GM10248 (cell line): ENCODE data around the gene ITPR1.
"Not testable (repeated sequence)": the region's sequence is repeated elsewhere in the genome, so short reads cannot be mapped to it uniquely, and the experiment has no call there.

ENCODE experiments used
- CTCF ChIA-PET: fragments of 300-600 bp; sonication (Branson Sonifier 250); formaldehyde crosslinking; extraction: SDS; loops from one replicate; lab custom pipeline; 2021; ENCODE audit warnings: antibody characterized with exemption; lab: Yijun Ruan, JAX
- POLR2A ChIA-PET: fragments of 350-650 bp; sonication (Branson Sonifier 250); formaldehyde crosslinking; extraction: SDS; loops from one replicate; lab custom pipeline; 2020; ENCODE audit warnings: antibody characterized with exemption; lab: Yijun Ruan, JAX
- DNase-seq: peaks from one replicate; pipeline ENCODE4 v3.0.0; 2012; ENCODE audit errors: extremely low spot score
- TF ChIP-seq, protein P1 (sequence below): IDR thresholded peaks from 2 replicates; pipeline ENCODE4 v1.5.1; 2012; ENCODE audit warnings: mild to moderate bottlenecking, low read depth; ENCODE audit errors: extremely low read depth, missing control alignments, control extremely low read depth

The ITPR1 gene

DNA sequence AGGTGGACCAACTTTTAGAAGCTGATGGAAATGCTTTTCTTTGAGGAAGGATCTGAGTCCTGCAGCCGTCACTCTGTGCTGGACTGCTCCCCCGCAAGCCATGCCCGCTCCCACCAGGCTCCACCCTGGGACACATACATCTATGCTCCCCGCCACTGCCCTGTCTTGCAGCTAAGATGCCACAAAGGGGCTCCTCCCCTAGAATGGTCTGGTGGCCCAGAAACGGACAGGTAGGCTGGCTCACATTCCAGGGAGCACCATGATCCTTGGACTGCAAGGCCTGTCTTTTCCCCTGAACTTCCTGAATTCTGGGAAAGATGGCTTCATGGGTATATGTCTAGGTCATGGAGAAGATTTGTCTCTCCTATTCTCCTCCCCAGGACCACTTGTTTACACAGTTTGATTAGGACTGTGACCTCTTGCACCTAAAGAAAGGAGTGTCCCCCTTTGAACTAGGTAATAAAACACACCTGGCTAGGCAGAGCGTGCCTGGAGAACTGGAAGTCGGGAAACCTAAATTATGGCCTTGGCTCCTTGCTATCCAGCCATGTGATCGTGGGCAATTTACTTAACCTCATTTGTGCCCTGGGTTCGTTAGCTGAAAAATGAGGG is 265.2 kb downstream of the ITPR1 start:
- ChIA-PET POLR2A (no interaction called here), CTCF (interaction anchor here (1.0 to 1.9 kb wide), 4 partner anchors 10 to 218 kb away, joined by 4 to 5 read pairs (median 4); no protein-coding TSS in a partner anchor)
- TF ChIP-seq, protein P1, sequence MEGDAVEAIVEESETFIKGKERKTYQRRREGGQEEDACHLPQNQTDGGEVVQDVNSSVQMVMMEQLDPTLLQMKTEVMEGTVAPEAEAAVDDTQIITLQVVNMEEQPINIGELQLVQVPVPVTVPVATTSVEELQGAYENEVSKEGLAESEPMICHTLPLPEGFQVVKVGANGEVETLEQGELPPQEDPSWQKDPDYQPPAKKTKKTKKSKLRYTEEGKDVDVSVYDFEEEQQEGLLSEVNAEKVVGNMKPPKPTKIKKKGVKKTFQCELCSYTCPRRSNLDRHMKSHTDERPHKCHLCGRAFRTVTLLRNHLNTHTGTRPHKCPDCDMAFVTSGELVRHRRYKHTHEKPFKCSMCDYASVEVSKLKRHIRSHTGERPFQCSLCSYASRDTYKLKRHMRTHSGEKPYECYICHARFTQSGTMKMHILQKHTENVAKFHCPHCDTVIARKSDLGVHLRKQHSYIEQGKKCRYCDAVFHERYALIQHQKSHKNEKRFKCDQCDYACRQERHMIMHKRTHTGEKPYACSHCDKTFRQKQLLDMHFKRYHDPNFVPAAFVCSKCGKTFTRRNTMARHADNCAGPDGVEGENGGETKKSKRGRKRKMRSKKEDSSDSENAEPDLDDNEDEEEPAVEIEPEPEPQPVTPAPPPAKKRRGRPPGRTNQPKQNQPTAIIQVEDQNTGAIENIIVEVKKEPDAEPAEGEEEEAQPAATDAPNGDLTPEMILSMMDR, result no peak
- DNase-seq, result no peak

DNA sequence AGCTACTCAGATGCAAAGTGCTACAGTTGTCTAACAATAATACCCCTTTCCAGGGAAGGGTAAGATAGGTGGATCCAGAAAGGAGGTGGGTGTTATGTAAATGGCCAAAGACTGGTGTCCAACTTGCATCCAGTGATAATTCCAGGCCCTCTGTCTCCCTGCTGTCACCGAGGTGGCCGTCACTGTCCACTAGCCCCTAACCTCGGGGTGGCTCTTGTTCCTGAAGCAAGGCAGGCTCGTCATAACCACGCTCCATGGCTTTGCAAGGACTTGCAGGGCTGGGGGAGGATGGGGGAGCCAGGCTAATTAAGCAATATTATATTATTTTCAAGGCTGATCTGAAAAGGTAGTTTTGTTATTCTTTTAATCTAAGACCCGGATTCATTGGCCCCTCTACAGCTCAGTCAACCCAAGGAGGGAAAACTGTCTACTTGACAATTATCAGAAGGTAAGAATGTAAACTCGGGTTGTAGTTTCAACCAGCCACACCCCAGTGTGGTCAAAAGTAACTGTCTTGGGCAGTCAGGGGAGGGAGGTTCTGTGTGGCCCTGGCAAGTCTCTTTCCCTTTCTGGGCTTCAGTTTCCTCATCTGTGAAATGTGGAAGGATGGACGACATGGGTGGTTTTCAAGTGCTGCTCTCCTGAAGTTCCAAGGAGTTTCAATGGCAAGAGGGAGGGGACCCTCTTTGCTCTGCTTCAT is 266.0 kb downstream of the ITPR1 start:
- DNase-seq, result no peak
- ChIA-PET CTCF (interaction anchor here (1.0 to 1.9 kb wide), 4 partner anchors 10 to 218 kb away, joined by 4 to 5 read pairs (median 4); no protein-coding TSS in a partner anchor), POLR2A (interaction anchor here (0.6 to 1.0 kb wide), 2 partner anchors 9 to 253 kb away, joined by 3 to 5 read pairs; no protein-coding TSS in a partner anchor)
- TF ChIP-seq, protein P1, result no peak

DNA sequence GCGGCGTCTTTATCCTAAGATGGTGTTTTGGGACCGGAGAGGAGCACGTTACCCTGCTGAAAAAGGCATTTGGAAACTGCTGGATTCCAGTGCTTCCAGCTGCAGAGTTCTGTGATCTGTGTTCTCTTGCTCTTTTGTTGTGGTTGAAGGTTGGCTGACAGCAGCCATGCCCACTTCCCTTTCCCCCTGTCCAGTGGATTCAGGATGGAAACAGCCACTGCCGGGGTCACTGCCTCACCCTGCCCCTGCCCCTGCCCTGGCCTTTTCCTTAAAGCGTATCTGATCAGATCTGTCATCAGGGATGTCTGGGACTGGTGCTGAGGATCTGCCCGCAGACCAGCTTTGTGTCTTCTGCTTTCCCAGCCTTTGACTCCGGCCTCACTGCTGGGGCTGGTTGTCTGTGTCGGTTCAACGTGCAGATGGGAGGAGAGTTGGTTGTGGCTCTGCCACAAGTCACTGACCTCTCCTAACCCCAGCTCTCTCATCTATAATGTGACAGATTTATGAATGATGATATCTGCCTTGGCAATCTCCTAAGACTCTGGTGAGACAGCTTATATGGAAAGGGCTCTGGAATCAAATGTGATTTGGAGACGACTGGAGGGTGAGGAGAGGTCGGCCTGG is 266.7 kb downstream of the ITPR1 start:
- TF ChIP-seq, protein P1, result no peak
- ChIA-PET POLR2A (interaction anchor here (0.6 to 1.0 kb wide), 2 partner anchors 9 to 253 kb away, joined by 3 to 5 read pairs; no protein-coding TSS in a partner anchor), CTCF (interaction anchor here (1.2 to 1.9 kb wide), 3 partner anchors 12 to 48 kb away, joined by 3 to 5 read pairs (median 3); no protein-coding TSS in a partner anchor)
- no peak for DNase-seq

DNA sequence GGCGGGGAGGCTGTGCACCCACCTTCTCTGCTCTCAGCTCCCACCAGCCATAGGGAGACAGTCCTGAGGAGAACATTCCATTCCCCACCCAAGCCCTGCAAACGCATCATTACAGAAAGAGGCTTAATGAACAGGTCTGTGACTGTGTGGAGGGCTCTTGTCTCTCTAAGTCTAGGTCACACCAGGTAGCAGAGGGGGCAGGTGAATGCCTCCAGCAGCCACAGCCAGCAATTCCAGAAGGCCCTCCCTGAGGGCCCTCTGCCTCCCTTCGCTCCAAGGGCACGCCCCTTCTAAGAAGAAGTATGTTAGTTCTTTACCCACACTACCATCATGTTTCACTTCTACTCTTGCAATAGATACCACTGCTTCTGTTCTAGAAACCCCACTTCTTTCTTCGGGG is 268.6 kb downstream of the ITPR1 start:
- ChIA-PET POLR2A (interaction anchor here (0.6 kb wide), 1 partner anchor 269 kb away, joined by 5 read pairs; the partner anchor contains the start of gene ITPR1), CTCF (interaction anchor here (0.9 to 1.5 kb wide), 4 partner anchors 11 to 51 kb away, joined by 3 to 4 read pairs (median 3); no protein-coding TSS in a partner anchor)
- TF ChIP-seq, protein P1, result no peak
- no peak for DNase-seq

DNA sequence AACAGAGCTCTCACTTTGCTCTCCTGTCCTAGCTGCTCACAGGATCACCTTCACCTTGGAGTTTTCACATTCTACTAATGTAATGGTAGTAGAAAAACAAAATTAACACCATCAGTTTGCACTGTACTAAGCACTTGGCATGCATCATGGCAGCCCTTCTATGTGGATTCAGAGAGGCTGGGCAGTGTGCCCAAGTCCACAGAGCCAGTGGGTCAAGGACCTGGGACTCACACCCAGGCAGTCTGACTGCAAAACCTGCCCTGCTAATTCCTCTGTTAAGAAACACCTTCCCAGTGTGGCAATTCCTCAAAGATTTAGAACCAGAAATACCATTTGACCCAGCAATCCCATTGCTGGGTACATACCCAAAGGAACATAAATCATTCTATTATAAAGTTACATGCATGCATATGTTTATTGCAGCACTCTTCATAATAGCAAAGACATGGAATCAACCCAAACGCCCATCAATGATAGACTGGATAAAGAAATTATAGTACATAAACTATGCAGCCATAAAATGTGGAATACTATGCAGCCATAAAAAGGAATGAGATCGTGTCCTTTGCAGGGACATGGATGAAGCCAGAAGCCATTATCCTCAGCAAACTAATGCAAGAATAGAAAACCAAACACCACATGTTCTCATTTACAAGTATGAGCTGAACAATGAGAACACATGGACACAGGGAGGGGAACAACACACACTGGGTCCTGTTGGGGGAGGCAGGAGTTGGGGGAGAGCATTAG is 269.5 kb downstream of the ITPR1 start:
- CTCF ChIA-PET, result interaction anchor here (0.9 to 3.0 kb wide), 6 partner anchors 12 to 72 kb away, joined by 3 to 13 read pairs (median 3); no protein-coding TSS in a partner anchor
- DNase-seq, POLR2A ChIA-PET: not testable (repeated sequence)

DNA sequence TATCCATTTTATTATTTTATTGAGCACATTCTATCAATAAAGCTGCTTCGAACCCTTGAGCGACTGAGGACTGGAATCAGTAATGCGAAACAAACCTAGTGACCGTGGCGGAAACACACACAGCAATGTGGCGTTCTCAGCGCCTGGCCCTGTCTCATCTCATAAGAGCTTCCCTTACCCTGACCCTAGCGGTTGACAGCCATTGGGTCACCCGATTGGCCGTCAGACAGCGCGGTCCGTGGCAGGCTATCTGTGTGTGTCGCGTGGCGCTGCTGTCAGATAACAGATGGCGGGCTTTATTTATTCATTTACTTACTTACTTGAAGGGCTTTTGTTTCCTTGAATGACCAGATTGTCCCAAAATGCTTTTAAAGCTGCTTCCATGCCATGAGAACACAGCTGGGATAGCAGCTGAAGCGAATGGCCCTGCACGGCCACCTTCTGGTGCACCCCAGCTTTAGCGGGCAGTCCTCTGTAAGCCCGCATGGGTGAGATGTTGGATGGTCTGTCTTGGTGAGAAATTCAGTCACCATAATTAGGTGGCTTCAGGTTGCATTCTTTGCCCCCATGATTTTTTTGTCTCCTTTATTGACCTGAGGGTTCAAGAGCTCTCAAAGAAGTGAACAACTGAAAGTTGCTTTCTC is 270.6 kb downstream of the ITPR1 start:
- TF ChIP-seq, protein P1, result no peak
- ChIA-PET CTCF (interaction anchor here (0.8 to 3.0 kb wide), 5 partner anchors 13 to 71 kb away, joined by 3 to 13 read pairs (median 4); no protein-coding TSS in a partner anchor), POLR2A (no interaction called here)
- DNase-seq, result no peak
